Stimulated activated naive B cell treated with anti-CD40 and anti-IgM and Interleukin-4, amounts not matched to agents 10 μg/mL and 1 μg/mL and 100 μg/mL, for 72 hours (primary cell): Measurements from ENCODE around the gene RHBDF2.
A peak's percentile ranks its signal among the peaks of the same experiment; 100 is the strongest.

Experiments
- ATAC-seq, 2 donors: fragments of 150-1000 bp; cut with Tn5 transposase; replicated peaks; 2 replicates each; pipeline ENCODE4 v1.10.0; 2021; ENCODE audit warnings: moderate library complexity in 1 of 2
- DNase-seq: peaks from one replicate; pipeline ENCODE4 v3.0.0; 2021
- H3K27ac Mint-ChIP-seq: one replicate; pipeline ENCODE4 v1.8.0; 2022; ENCODE audit warnings: mild to moderate bottlenecking, mixed read lengths
- H3K27me3 Mint-ChIP-seq, 2 donors: one replicate each; pipeline ENCODE4 v1.8.0; 2022; ENCODE audit warnings: mixed read lengths in 2 of 2
- H3K36me3 Mint-ChIP-seq, 2 donors: one replicate each; pipeline ENCODE4 v1.8.0; 2022; ENCODE audit warnings: mixed read lengths in 2 of 2, mild to moderate bottlenecking in 1 of 2
- H3K4me1 Mint-ChIP-seq, 2 donors: one replicate each; pipeline ENCODE4 v1.8.0; 2022; ENCODE audit warnings: mixed read lengths in 2 of 2, mild to moderate bottlenecking in 1 of 2
- H3K4me3 Mint-ChIP-seq, 2 donors: one replicate each; pipeline ENCODE4 v1.8.0; 2022; ENCODE audit warnings: mild to moderate bottlenecking in 2 of 2, mixed read lengths in 2 of 2, moderate library complexity in 1 of 2
- H3K9me3 Mint-ChIP-seq, 2 donors: one replicate each; pipeline ENCODE4 v1.8.0; 2022; ENCODE audit warnings: mixed read lengths in 2 of 2, mild to moderate bottlenecking in 1 of 2

The RHBDF2 gene

DNA sequence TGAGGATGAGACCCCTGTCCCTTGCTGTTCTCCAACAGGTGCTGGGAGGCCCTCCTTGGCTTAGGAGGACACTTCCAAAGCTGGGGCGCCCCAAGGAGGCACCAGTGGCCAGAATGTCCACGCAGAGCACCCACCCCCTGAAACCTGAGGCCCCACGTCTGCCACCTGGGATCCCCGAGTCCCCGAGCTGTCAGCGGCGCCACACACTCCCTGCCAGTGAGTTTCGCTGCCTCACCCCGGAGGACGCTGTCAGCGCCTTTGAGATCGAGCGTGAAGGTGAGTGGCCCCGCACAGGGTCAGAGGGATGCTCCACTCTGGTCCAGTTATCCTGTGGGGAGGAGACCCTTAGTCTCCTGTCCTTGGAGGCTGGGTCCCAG lies 32.6 kb downstream of the RHBDF2 start:
- no peaks in the 10 kb centered on the region for H3K9me3 Mint-ChIP-seq
- DNase-seq (no peak), ATAC-seq (no peak)
- H3K4me3 Mint-ChIP-seq, result no peak overlapping the region
- H3K27ac Mint-ChIP-seq, result peak overlapping the region; percentile 42
- no peaks in the 10 kb centered on the region for H3K27me3 Mint-ChIP-seq
- H3K4me1 Mint-ChIP-seq, result peaks cover 28 to 51% of the 10 kb centered on the region in 2 donors
- peaks cover 26 to 29% of the 10 kb centered on the region in 2 donors for H3K36me3 Mint-ChIP-seq

DNA sequence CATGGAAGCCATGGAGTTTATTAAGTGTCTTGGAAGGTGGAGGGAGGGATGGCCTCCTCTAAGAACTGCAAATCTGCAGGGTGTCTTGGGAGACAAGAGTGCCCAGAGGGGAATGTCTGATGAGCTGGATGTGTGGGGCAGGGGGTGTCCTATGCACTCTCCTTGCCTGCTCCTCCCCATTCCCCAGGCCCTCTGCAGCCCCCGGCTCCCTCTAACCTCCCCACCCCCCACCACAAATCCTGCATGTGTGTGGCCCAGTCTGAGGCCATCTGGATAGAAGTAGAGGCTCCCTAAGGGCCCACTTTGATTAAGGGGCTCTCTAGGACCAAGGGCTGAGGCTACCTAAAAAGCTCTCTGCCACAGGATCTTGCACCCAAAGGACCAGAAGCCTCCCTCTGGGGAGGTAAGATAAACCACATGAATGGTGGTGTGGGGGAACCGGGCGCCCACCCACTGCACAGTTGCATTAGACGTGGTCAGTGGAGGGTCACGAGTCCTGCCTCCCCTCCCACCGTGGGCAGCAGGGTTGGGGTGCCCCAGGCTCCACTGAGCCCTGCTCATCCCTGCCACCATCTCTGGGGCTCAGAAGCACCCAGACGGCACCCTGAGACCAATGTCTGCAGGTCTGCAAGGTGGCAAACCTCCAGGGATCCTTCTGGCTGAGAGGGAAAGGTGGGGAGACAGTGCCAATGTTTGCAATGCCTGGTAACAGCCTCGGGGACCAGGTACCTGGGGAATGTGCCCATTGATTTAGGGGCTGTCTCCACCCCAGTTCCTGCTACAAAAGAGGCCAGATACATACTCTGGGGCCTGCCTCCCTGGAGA lies 33.2 kb downstream of the RHBDF2 start:
- H3K27me3 Mint-ChIP-seq, result no peaks in the 10 kb centered on the region
- H3K9me3 Mint-ChIP-seq, result no peaks in the 10 kb centered on the region
- no peak for DNase-seq
- H3K4me1 Mint-ChIP-seq, result peaks cover 25 to 45% of the 10 kb centered on the region in 2 donors
- peak in 1 of 2 donors; percentile 9 for ATAC-seq
- H3K36me3 Mint-ChIP-seq, result peaks cover 22 to 24% of the 10 kb centered on the region in 2 donors
- H3K4me3 Mint-ChIP-seq, result no peak overlapping the region
- H3K27ac Mint-ChIP-seq, result peak overlapping the region; percentile 73

DNA sequence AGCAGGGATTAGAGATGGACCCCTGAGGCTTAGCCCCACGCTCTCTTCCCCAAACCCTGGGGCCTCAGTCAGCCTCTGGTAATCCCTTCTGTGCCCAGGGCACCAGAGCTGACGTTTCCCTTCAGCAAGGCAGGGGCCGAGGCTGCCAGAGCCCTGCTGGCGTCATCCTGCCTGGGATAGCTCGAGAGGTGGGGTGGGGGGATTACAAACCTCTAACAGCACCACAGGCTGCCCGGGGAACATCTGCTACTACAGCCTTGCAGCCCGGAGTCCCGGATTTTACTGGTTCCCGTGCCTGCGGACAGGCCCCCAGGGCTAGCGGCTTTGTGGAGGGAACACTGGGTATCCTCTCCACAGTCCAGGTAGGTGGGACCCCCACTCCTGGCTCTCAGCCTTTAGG lies 33.9 kb downstream of the RHBDF2 start, which contains the start of gene AANAT:
TSS of gene AANAT (plus strand) at position 238 of the 400 bp plus-strand sequence. CDS start 1,144 bp downstream, outside the sequence.
- DNase-seq, result no peak
- ATAC-seq, result no peak
- no peaks in the 10 kb centered on the region for H3K9me3 Mint-ChIP-seq
- no peak within 1 kb of the TSS for H3K4me3 Mint-ChIP-seq
- no peaks in the 10 kb centered on the region for H3K27me3 Mint-ChIP-seq
- H3K4me1 Mint-ChIP-seq, result peaks cover 25 to 45% of the 10 kb centered on the region in 2 donors
- peaks cover 16 to 17% of the 10 kb centered on the region in 2 donors for H3K36me3 Mint-ChIP-seq
- peak within 1 kb of the TSS; percentile 73 for H3K27ac Mint-ChIP-seq

DNA sequence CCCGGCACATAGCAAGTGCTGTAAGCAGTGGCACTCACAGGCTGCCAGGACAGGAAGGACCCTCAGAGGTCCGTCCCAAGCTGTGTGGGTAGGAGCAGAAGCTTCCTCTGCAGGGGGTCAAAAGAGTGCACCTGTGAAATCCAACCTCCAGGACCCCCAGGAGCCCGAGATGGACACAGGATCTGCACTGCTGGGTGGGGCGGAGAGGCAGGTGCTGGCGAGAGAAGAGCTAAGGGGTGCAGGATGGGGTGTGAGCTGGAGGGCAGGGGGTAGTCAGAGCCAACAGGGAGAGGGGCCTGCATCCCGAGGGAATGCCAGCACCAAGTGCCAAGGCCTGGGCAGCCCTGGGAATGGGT lies 34.5 kb downstream of the RHBDF2 start:
- no peak for ATAC-seq

DNA sequence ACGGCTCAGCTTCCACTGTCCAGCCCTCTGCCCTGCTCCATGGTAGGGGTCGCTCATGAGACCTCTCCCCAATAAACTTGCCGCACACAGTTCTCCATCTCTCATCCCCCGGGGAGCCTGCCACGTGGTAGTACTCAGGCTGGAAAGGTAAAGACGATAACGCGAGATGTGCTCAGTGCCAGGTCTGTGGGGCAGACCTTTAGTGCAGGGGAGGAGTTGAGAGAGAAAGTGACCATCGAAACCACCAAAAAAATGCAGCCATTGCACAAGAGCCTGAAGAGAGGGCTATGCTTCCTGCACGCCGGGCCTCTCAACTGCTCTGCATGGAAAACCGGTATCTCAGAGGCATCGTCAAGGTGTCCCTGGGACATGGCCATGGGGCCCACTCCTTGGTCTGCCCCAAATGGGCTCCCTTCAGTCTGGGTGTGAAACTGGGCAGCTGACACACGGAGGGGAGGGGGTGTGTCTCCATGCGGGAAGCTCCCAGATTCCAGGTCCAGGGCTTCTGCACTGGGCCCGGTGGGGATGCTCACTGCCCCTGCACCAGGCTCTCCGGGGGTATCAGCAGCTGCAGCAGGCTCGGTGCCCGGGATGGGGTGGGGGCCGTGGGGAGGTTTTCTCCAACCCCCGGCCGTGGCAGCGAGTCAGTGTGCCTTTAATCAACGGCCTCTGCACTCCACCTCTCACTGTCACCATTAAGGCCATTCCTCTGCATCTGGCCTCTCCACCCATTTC lies 38.5 kb downstream of the RHBDF2 start:
- H3K36me3 Mint-ChIP-seq, result no peaks in the 10 kb centered on the region
- no peaks in the 10 kb centered on the region for H3K27me3 Mint-ChIP-seq
- no peaks in the 10 kb centered on the region for H3K9me3 Mint-ChIP-seq
- H3K27ac Mint-ChIP-seq, result peak overlapping the region; percentile 14
- H3K4me3 Mint-ChIP-seq, result no peak overlapping the region
- ATAC-seq, result no peak
- peaks cover 17 to 22% of the 10 kb centered on the region in 2 donors for H3K4me1 Mint-ChIP-seq
- no peak for DNase-seq

More for the DNA sequence above, 34.5 kb downstream of the RHBDF2 start:
- Mint-ChIP-seq H3K9me3 (no peaks in the 10 kb centered on the region), H3K4me1 (peaks cover 24 to 44% of the 10 kb centered on the region in 2 donors), H3K4me3 (no peak overlapping the region), H3K27me3 (no peaks in the 10 kb centered on the region), H3K36me3 (peaks cover 14 to 16% of the 10 kb centered on the region in 2 donors), H3K27ac (peak overlapping the region; percentile 63)
- DNase-seq, result no peak

DNA sequence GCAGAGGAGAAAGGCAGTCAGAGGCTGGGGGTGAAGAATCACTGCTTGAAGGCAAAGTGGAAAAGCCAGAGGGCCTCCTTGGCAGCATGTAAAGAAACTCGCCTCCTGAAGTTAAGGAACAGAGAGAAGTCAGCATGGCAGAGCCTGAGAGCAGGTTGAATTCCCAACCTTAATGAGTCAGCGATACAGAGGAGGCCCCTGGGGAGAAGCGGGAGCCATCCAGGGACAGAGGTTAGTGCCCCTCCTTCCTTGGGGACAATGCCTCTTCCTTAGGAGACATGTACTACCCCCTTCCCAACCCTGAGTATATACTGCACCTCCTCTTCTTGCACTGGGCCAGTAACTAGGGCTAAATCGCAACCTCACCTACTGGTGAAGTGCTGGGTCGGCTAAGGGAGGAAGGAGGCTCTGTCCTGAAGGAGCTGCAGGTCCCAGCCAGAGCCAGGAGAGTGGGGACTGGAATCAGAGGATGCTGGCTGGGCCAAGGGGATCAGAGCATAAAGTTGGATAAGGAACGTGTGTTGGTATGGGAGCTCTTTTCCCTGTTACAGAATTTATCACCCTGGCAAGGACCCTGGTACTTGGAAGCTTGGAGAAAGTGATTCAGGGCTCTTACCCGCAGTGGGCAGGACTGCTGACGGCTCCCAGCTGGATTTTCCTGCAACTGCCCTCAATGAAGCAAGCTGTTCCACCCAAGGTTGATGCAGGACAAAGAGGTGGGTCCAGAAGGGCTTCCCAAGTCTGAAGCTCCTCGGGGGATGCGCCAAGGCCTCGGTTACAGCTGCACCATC lies 39.3 kb downstream of the RHBDF2 start:
- DNase-seq (no peak), ATAC-seq (no peak)
- H3K4me3 Mint-ChIP-seq, result no peak overlapping the region

DNA sequence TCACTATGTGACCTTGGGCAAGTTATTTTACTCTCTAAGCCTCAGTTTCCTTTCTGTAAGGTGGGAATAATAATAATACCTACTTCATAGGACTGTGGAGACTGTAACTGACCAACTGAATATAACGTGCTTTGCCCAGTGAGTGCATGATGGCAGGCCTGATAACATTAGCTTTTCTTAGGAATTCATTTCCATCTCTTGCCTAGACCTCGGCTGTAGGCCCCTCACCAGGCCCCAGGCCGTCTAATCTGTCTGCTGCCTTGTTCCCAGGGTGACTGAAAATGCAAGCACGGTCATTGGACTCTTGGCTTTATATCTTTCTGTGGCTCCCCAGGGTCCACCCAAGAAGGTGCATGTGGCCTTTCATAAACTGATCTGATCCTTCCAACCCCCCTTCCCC lies 41.5 kb downstream of the RHBDF2 start:
- H3K36me3 Mint-ChIP-seq, result no peaks in the 10 kb centered on the region
- H3K4me3 Mint-ChIP-seq, result no peak overlapping the region
- ATAC-seq, result no peak
- H3K4me1 Mint-ChIP-seq, result peaks cover 4% of the 10 kb centered on the region in 2 donors
- H3K9me3 Mint-ChIP-seq, result no peaks in the 10 kb centered on the region
- H3K27ac Mint-ChIP-seq, result no peak overlapping the region
- H3K27me3 Mint-ChIP-seq, result no peaks in the 10 kb centered on the region
- no peak for DNase-seq

More for the DNA sequence above, 39.3 kb downstream of the RHBDF2 start:
- Mint-ChIP-seq H3K4me1 (peaks cover 17 to 19% of the 10 kb centered on the region in 2 donors), H3K27me3 (no peaks in the 10 kb centered on the region), H3K9me3 (no peaks in the 10 kb centered on the region), H3K36me3 (no peaks in the 10 kb centered on the region), H3K27ac (no peak overlapping the region)

DNA sequence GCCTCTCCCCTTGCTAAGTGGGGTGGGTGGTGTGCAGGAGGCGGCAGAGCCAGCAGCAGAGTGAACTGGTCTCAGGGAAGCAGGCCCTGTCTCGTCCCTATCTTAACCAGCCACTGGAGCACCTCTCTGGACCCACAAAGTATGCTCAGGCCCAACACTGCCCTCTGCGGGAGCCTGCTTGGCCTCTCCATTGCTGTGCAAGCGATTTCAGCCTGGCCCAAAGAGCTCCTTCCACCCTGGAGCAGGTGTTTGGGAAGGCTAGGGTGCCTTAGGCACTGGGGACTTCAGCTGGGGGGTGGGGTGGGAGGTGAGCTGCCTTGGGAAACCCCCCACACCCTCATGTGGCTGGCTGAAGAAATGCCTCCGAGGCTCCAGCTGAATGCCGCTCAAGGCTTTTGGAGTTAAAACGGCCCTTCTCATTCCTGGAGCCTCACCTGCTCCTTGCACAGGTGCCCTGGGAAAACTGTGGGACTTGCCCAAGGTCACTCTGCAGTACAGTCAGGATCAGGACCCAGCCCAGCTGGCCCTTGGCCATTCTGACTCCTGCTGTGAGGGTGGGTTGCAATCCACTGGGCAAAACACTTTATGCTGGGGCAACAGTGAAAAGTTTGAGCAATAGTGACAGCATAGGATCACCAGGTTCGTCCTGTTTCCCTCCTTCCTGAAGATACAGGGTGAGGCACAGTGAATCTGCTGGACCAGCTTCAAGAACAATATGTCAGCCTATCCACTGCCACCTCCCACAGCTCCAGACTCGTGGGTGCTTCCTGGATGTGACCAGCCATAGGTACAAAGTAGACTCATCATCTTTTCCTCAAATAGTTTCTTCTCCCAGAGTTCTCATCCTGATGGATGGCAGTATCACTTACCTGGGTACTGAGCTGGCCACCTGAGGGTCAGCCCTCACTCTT lies 42.4 kb downstream of the RHBDF2 start:
- Mint-ChIP-seq H3K36me3 (no peaks in the 10 kb centered on the region), H3K9me3 (no peaks in the 10 kb centered on the region), H3K4me1 (peaks cover 4% of the 10 kb centered on the region in 2 donors), H3K27ac (no peak overlapping the region), H3K27me3 (no peaks in the 10 kb centered on the region), H3K4me3 (no peak overlapping the region)
- DNase-seq (peak; percentile 19), ATAC-seq (peak; percentile 70 to 87)

DNA sequence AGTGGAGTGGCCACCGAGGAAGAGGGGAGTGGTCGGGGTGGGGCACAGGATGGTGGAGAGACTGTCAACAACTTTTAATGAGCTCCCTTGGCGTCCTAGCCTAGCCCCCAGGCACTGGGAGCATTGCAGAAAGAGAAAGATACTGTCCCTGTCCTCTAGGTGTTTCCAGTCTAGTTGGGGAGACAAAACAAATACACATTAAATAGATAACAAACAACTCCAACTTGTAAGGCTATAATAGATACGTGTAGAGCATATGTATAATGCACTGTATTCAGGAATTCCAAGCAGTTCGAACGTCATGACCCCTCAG lies 47.8 kb downstream of the RHBDF2 start:
- H3K9me3 Mint-ChIP-seq, result peaks cover 0 to 1% of the 10 kb centered on the region in 2 donors
- peaks cover 29 to 44% of the 10 kb centered on the region in 2 donors for H3K4me1 Mint-ChIP-seq
- ATAC-seq (no peak), DNase-seq (no peak)
- peak overlapping the region; percentile 77 to 91 for H3K4me3 Mint-ChIP-seq
- H3K27ac Mint-ChIP-seq, result peak overlapping the region; percentile 81
- no peaks in the 10 kb centered on the region for H3K27me3 Mint-ChIP-seq
- H3K36me3 Mint-ChIP-seq, result peaks cover 0 to 3% of the 10 kb centered on the region in 2 donors

DNA sequence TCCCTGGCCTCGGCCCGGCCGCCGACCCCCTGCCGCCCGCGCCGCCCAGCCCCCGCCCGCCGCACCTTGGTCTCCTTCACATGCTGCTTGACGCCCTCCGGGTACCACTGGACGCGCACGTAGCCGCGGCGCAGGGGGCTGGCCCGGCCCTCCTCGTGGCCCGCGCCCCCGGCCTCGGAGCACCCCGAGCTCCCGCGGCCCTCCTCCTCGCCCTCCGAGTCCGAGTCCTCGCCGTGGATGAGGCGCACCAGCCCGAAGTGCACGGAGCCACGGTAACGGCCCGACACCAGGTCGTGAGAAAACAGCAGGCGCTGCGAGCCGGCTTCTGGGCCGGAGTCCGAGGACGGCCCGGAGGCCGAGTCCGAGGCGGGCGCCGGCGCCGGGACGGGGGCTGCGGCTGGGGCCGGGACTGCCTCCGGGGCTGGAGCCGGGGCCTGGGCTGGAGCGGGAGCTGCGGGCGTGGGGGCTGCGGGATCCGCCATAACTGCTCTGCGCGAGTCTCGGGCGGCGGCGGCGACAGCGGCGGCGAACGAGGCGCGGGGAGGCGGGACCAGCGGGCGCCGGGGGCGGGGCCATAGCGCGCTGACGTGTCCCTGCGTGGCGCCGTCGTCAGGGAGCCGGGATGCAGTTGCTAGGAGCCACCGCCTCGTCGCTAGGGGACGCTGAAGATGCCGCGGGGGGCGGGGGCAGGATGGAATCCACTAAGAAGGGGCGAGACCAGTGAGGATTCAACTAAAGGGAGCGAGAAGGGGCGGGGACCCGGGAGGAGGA lies 48.4 kb downstream of the RHBDF2 start, which contains the start of gene UBE2O:
TSS of gene UBE2O (minus strand) at position 493 of the 771 bp plus-strand sequence. CDS start at position 482, 11 bp downstream.
- ATAC-seq (peak; percentile 95 to 98), DNase-seq (peak; percentile 89)
- Mint-ChIP-seq H3K36me3 (peaks cover 0 to 3% of the 10 kb centered on the region in 2 donors), H3K4me1 (peaks cover 30 to 46% of the 10 kb centered on the region in 2 donors), H3K27ac (peak within 1 kb of the TSS; percentile 81), H3K27me3 (no peaks in the 10 kb centered on the region), H3K4me3 (peak within 1 kb of the TSS; percentile 90 to 91), H3K9me3 (peaks cover 0 to 1% of the 10 kb centered on the region in 2 donors)

DNA sequence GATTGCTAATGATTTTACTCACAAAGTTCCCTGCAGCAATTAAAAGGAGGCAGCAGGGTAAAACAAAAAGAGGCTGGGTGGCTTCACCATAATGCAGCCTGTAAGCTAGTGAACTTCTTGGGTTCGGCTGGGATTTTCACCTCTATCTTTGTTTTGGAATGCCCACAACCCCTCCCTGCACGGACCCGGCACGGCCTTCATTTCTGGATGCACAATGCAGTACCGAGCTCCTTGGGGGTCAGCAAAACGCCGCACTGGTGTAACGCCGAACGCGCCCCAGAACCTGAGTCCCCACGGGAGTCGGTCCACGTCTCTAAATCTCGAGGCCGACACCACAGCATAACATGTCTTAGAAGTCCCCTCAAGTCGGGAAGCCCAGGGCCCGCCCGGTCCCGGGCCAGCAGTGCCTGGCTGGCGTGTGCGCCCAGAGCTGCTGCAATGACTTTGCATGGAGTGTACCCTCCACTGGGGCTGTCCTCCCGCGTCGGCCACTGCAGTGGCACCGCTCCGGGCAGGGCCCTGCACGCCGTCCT lies 49.0 kb downstream of the RHBDF2 start:
- Mint-ChIP-seq H3K9me3 (peaks cover 0 to 1% of the 10 kb centered on the region in 2 donors), H3K4me3 (peak overlapping the region; percentile 90 to 91), H3K27ac (peak overlapping the region; percentile 9), H3K4me1 (peaks cover 32 to 53% of the 10 kb centered on the region in 2 donors), H3K36me3 (peaks cover 0 to 3% of the 10 kb centered on the region in 2 donors), H3K27me3 (no peaks in the 10 kb centered on the region)
- ATAC-seq (peak; percentile 35 to 49), DNase-seq (no peak)

DNA sequence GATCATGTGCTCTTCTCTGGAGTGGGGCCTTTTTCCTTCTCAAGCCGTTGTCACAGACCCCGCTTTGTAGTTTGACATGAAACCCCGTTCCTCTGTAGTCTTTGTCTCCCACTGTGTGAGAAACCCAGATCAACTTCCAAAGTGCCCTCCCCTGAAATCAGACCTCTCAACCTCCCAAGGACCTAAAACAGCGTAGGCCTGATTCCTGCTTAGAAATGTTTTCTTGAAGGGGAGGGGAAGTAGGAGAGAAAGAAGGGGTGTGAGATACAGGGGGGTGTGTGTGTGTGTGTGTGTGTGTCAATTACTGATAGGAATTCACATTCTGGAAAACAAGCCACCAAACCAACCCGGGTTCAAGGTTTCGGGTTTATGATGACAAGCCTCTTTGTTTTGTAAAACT lies 49.7 kb downstream of the RHBDF2 start:
- Mint-ChIP-seq H3K36me3 (peaks cover 0 to 3% of the 10 kb centered on the region in 2 donors), H3K9me3 (peaks cover 0 to 1% of the 10 kb centered on the region in 2 donors), H3K4me1 (peaks cover 37 to 60% of the 10 kb centered on the region in 2 donors), H3K27ac (peak overlapping the region; percentile 53), H3K27me3 (no peaks in the 10 kb centered on the region), H3K4me3 (peak overlapping the region; percentile 90 to 91)
- DNase-seq (no peak), ATAC-seq (no peak)
